GM18526 (cell line): Measurements from ENCODE around the gene OR5AR1.

Experiments used
- POLR2A ChIP-seq: IDR thresholded peaks from 3 replicates; pipeline ENCODE4 v1.6.1; 2011; ENCODE audit not compliant: insufficient read length; ENCODE audit errors: extremely low read depth

OR5AR1 gene

GRCh38 chr11:56663386-56663785, at the start of gene OR5AR1:
TSS of gene OR5AR1 (plus strand) at chr11:56663686. CDS start at chr11:56663686, 0 bp downstream.
- TF ChIP-seq POLR2A = no peak

GRCh38 chr11:56624661-56625110, 38.8 kb upstream of the OR5AR1 start:
- TF ChIP-seq POLR2A = no peak

GRCh38 chr11:56625946-56626345, 37.5 kb upstream of the OR5AR1 start:
- no peak for TF ChIP-seq POLR2A

GRCh38 chr11:56632329-56632728, 31.2 kb upstream of the OR5AR1 start:
- TF ChIP-seq POLR2A = no peak

DNA sequence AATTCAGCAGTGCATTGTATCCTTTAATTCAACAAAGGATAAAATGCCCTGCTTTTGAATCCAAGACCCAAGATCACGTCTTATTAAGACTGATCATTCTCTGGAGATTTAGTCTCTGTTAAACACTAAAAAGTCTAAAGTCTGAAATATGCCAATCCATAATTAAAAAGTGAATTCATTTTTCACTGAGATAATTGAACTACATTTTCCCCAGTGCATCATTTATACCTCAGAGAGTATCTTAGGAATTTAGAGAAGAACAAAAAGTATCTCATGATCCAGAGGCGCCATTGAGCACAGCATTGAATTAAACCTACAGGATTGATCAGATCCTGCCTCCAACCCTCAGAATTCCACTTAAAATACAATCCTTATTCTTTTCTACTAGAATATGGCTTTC, 26.6 kb upstream of the OR5AR1 start:
- no peak for TF ChIP-seq POLR2A

GRCh38 chr11:56637500-56637899, 26.0 kb upstream of the OR5AR1 start:
- no peak for TF ChIP-seq POLR2A

- no peak for TF ChIP-seq POLR2A
Observed at GRCh38 chr11:56642339-56642738, 21.1 kb upstream of the OR5AR1 start, which contains the start of gene OR5AP2. TSS of gene OR5AP2 (minus strand) at chr11:56642439. CDS start at chr11:56642439, 0 bp downstream.

GRCh38 chr11:56659755-56660154, 3.7 kb upstream of the OR5AR1 start:
- no peak for TF ChIP-seq POLR2A

DNA sequence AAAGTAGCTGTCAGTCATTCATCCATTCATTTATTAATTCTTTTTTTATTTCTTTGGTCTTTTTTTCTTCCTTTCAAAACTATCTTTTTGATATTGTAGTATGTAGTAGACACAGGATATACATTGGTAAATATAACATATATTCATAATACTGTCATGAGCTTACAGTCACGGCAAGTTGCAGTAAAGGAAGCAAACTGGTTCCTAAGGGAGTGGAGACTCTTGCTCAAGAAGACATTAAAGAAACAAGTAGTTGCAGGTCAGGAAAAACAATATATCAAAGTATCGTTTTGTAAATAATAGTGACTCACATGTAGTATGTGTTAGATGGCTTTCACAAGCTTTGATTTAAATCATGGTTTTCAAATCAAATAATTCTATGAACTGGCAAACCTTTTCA, 7.5 kb downstream of the OR5AR1 start:
- TF ChIP-seq POLR2A = no peak

- no peak for TF ChIP-seq POLR2A
Observed at GRCh38 chr11:56688554-56689100, 25.1 kb downstream of the OR5AR1 start.

DNA sequence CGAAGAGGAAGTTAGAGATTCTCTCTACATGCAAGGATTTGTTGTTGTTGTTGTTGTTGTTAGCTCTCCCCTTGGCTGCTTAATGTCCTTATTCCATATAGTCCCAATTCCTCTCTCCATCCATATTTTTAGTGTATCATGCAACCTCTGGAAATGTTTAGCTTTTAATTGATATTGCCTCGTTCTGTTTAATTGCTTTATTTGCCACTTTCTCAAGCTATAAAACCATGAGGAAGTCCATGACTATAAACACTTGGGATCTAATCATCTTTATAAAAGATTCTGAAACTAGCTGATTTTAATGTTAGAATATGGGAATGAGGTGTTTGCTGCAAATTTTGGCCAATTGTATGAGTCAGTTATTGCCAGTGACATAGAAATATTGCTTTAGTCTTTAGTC, 29.9 kb downstream of the OR5AR1 start:
- TF ChIP-seq POLR2A = no peak

GRCh38 chr11:56698795-56699194, 35.3 kb downstream of the OR5AR1 start, which contains the start of gene OR9G1:
TSS of gene OR9G1 (plus strand) at chr11:56699095. CDS start at chr11:56700388, 1,293 bp downstream.
- TF ChIP-seq POLR2A = no peak

DNA sequence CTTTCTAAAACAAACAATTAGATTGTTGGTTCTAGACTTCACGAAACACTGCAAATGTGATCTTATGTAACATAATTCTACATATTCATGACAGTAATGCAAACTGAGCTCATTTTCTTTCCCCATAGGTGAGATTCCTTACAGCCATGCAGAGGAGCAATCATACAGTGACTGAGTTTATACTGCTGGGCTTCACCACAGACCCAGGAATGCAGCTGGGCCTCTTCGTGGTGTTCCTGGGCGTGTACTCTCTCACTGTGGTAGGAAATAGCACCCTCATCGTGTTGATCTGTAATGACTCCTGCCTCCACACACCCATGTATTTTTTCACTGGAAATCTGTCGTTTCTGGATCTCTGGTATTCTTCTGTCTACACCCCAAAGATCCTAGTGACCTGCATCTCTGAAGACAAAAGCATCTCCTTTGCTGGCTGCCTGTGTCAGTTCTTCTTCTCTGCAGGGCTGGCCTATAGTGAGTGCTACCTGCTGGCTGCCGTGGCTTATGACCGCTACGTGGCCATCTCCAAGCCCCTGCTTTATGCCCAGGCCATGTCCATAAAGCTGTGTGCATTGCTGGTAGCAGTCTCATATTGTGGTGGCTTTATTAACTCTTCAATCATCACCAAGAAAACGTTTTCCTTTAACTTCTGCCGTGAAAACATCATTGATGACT, 36.9 kb downstream of the OR5AR1 start:
- no peak for TF ChIP-seq POLR2A

- no peak for TF ChIP-seq POLR2A
Observed at GRCh38 chr11:56700914-56701485, 37.5 kb downstream of the OR5AR1 start.

GRCh38 chr11:56705784-56706396, 42.4 kb downstream of the OR5AR1 start:
- no peak for TF ChIP-seq POLR2A

GRCh38 chr11:56706486-56706885, 43.0 kb downstream of the OR5AR1 start:
- no peak for TF ChIP-seq POLR2A
